Karpas-422 (cell line): Measurements from ENCODE around the gene HMGN2. TPM values are rescaled to one million over a fixed set of nuclear protein-coding genes. Genes with fewer than 3 reads are reported as not detected.
"Not testable (repeated sequence)": the region's sequence is repeated elsewhere in the genome, so short reads cannot be mapped to it uniquely, and the experiment has no call there.

Experiments
- DNase-seq: peaks from one replicate; pipeline ENCODE4 v3.0.0-alpha.2; 2015
- H2AFZ ChIP-seq: fragments of 200-600 bp; sonication (generic); 2 replicates; pipeline ENCODE4 v1.6.1; 2014; ENCODE audit warnings: antibody characterized with exemption, low read length, mixed read lengths
- H3K27ac ChIP-seq: fragments of 200-600 bp; sonication (generic); 2 replicates; pipeline ENCODE4 v1.5.1; 2014; ENCODE audit warnings: mild to moderate bottlenecking, low read length, moderate library complexity
- H3K27me3 ChIP-seq: fragments of 200-600 bp; sonication (generic); 2 replicates; pipeline ENCODE4 v1.6.1; 2014; ENCODE audit warnings: low read length, mixed read lengths
- H3K36me3 ChIP-seq: fragments of 200-600 bp; sonication (generic); 2 replicates; pipeline ENCODE4 v1.6.1; 2014; ENCODE audit warnings: low read length, mixed read lengths; ENCODE audit not compliant: insufficient read depth
- H3K4me1 ChIP-seq: fragments of 200-600 bp; sonication (generic); 2 replicates; pipeline ENCODE4 v1.6.1; 2014; ENCODE audit warnings: mild to moderate bottlenecking, low read length, mixed read lengths
- H3K4me2 ChIP-seq: fragments of 200-600 bp; sonication (generic); 2 replicates; pipeline ENCODE4 v1.6.1; 2014; ENCODE audit warnings: low read length, low read depth, mild to moderate bottlenecking; ENCODE audit not compliant: poor library complexity, severe bottlenecking
- H3K4me3 ChIP-seq: fragments of 200-600 bp; sonication (generic); 2 replicates; pipeline ENCODE4 v1.5.1; 2014; ENCODE audit warnings: mild to moderate bottlenecking, antibody characterized with exemption, low read length, mixed read lengths
- H3K79me2 ChIP-seq: fragments of 200-600 bp; sonication (generic); 2 replicates; pipeline ENCODE4 v1.6.1; 2014; ENCODE audit warnings: mild to moderate bottlenecking, low read length, mixed read lengths
- H3K9ac ChIP-seq: fragments of 200-600 bp; sonication (generic); 2 replicates; pipeline ENCODE4 v1.6.0; 2014; ENCODE audit warnings: low read length
- H3K9me2 ChIP-seq: fragments of 200-600 bp; sonication (generic), shearing (Covaris generic); replicated peaks from 2 replicates; pipeline ENCODE4 v1.6.0; 2014; ENCODE audit warnings: mild to moderate bottlenecking, low read length, moderate library complexity; ENCODE audit not compliant: insufficient read depth
- H3K9me3 ChIP-seq: fragments of 300-700, 200-600 bp; sonication (generic); 2 replicates; pipeline ENCODE4 v1.6.1; 2014; ENCODE audit warnings: low read length, mixed read lengths
- H4K20me1 ChIP-seq: fragments of 200-600 bp; sonication (generic); 2 replicates; pipeline ENCODE4 v1.6.1; 2014; ENCODE audit warnings: mild to moderate bottlenecking, antibody characterized with exemption, low read length, low read depth; ENCODE audit not compliant: insufficient read depth
- total RNA-seq: library from RNA; depleted of rRNA; stranded (reverse); fragments of >200 nt; shearing (Covaris generic); gene quantifications from 2 replicates; pipeline ENCODE4 v1.2.3, GENCODE V29; 2014; ENCODE audit warnings: low replicate concordance

HMGN2 gene
- total RNA-seq, 1 experiment from 2014 or later = 515 TPM

- no peak overlapping the region for H3K27ac ChIP-seq
- H3K4me3 ChIP-seq = no peak overlapping the region
- 0 out of 2 replicates have a peak, but pooled peaks cover 2% of the 10 kb centered on the region for H3K36me3 ChIP-seq
- H3K9me3 ChIP-seq = no peaks in the 10 kb centered on the region
- H2AFZ ChIP-seq = no peak overlapping the region
- H3K4me2 ChIP-seq = no peak overlapping the region
- H3K79me2 ChIP-seq = no peaks in the 10 kb centered on the region
- no peaks in the 10 kb centered on the region for H4K20me1 ChIP-seq
- no peaks in the 10 kb centered on the region for H3K27me3 ChIP-seq
- H3K9ac ChIP-seq = no peak overlapping the region
- no peak for DNase-seq
- no peaks in the 10 kb centered on the region for H3K4me1 ChIP-seq
- H3K9me2 ChIP-seq = no peaks in the 10 kb centered on the region
Observed at GRCh38 chr1:26483980-26484379, 11.7 kb downstream of the HMGN2 start.

DNA sequence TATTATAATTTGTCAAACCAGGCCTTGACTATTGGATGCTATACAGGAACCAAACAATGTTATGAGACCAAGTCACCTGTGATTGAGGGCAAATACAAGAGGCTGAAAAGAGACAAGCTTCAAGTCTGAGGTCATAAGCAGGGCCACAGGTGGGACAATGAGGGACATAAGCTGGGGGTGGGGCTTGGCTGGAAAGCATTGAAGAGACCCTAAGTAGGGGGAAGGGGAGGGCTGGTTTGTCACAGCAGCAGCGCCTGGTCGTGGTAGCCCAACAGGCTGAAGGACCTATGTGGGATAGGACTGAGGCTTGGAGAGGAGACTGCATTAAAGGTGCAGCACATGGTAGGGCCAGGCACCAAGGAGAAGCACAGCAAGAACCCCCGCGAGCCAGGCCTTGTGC is 17.9 kb downstream of the HMGN2 start:
- no peak for DNase-seq
- Histone ChIP-seq H3K4me3 (no peak overlapping the region), H2AFZ (no peak overlapping the region), H3K27ac (no peak overlapping the region), H4K20me1 (no peaks in the 10 kb centered on the region), H3K79me2 (no peaks in the 10 kb centered on the region), H3K4me2 (no peak overlapping the region), H3K9me3 (no peaks in the 10 kb centered on the region), H3K4me1 (no peaks in the 10 kb centered on the region), H3K36me3 (no peaks in the 10 kb centered on the region), H3K9me2 (no peaks in the 10 kb centered on the region), H3K27me3 (no peaks in the 10 kb centered on the region), H3K9ac (no peak overlapping the region)

DNA sequence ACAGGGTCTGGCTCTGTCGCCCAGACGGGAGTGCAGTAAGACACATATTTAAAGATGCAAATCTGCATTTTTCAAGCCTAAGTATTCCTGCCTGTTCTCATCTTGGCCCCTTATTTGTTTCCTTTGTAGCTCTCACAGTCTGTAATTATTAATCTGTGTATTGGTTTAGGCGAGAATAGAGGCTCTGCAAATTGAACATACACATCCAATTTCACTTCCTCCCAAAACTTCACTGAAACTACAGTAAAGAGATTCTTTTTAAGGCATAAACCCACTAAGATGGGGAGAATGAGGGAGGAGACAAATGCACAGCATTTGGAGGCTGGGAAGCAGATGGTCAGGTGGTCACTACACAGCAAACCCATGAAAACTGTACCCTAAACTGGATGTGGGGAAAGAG is 21.0 kb downstream of the HMGN2 start:
- no peaks in the 10 kb centered on the region for H4K20me1 ChIP-seq
- H3K4me2 ChIP-seq = no peak overlapping the region
- no peak overlapping the region for H2AFZ ChIP-seq
- H3K9ac ChIP-seq = no peak overlapping the region
- H3K79me2 ChIP-seq = no peaks in the 10 kb centered on the region
- no peaks in the 10 kb centered on the region for H3K4me1 ChIP-seq
- DNase-seq = no peak
- H3K9me2 ChIP-seq = no peaks in the 10 kb centered on the region
- H3K4me3 ChIP-seq = no peak overlapping the region
- no peaks in the 10 kb centered on the region for H3K36me3 ChIP-seq
- H3K27me3 ChIP-seq = no peaks in the 10 kb centered on the region
- H3K27ac ChIP-seq = no peak overlapping the region
- H3K9me3 ChIP-seq = no peaks in the 10 kb centered on the region

DNA sequence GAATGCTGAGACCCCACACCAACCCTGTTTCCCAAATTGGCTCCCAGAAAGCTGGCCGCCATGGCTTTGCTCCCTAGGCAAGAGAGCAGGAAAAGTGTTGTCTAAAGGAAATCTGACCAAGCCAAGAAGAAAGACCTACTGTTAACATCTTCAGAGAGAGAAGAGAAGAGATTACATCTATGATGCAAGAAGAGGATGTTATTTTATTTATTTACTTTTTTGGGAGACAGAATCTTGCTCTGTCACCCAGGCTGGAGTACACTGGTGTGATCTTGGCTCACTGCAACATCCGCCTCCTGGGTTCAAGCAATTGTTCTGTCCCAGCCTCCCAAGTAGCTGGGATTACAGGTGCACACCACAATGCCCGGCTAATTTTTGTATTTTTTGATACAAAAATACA is 21.7 kb downstream of the HMGN2 start:
- Histone ChIP-seq H3K27me3 (no peaks in the 10 kb centered on the region), H3K27ac (no peak overlapping the region), H4K20me1 (no peaks in the 10 kb centered on the region), H3K9me3 (no peaks in the 10 kb centered on the region), H3K9ac (no peak overlapping the region), H3K4me1 (no peaks in the 10 kb centered on the region), H3K79me2 (no peaks in the 10 kb centered on the region), H3K4me3 (no peak overlapping the region), H2AFZ (no peak overlapping the region), H3K36me3 (no peaks in the 10 kb centered on the region), H3K9me2 (no peaks in the 10 kb centered on the region), H3K4me2 (no peak overlapping the region)
- DNase-seq = no peak

DNA sequence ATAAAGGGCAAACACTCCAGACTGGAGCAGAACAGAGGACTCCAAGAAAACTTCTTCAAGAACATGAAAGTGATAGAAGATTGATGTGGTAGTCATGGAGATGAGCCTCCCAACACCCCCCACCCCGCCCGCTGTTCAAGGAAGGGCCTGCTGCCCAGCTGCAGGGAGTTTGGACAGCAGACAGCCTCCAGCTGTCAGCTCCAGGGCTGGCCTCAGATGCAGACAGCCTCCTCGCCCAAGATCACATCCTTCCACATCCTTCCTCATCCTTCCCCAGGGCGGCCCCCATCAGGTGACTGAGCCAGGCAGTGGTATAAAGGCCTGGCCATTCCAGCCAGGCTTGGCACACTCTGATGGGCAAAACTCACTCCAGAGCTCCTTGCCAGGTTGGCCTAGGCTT is 24.6 kb downstream of the HMGN2 start:
- Histone ChIP-seq H3K27ac (no peak overlapping the region), H3K9me2 (no peaks in the 10 kb centered on the region), H3K4me3 (no peak overlapping the region), H3K4me2 (no peak overlapping the region), H3K4me1 (peaks cover 18% of the 10 kb centered on the region), H2AFZ (no peak overlapping the region), H3K79me2 (no peaks in the 10 kb centered on the region), H3K9me3 (no peaks in the 10 kb centered on the region), H3K27me3 (no peaks in the 10 kb centered on the region), H3K9ac (no peak overlapping the region), H3K36me3 (no peaks in the 10 kb centered on the region), H4K20me1 (no peaks in the 10 kb centered on the region)
- DNase-seq = no peak

DNA sequence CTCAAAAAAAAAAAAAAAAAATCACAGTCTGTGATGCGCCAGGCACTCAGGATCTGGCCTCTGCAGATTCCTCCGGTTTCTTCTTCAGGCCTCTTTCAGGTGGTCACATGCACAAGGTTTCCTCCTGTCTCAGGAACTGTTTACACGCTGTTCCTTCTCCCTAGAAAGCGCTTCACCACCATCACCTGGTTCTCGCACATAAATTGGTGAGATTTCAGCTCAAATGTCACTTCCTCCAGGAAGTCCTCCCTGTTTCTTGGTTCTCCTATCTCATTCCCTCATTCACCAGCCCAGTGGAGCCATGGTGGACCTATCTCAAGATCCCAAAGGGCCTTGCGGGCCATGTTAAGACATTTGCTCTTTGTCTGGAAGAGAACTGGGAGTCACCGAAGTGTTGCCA is 26.7 kb downstream of the HMGN2 start:
- Histone ChIP-seq H3K9ac (no peak overlapping the region), H2AFZ (no peak overlapping the region), H3K36me3 (no peaks in the 10 kb centered on the region), H3K4me3 (no peak overlapping the region), H3K79me2 (no peaks in the 10 kb centered on the region), H4K20me1 (no peaks in the 10 kb centered on the region), H3K9me2 (no peaks in the 10 kb centered on the region), H3K9me3 (no peaks in the 10 kb centered on the region), H3K4me1 (peaks cover 20% of the 10 kb centered on the region), H3K27ac (no peak overlapping the region), H3K4me2 (no peak overlapping the region), H3K27me3 (no peaks in the 10 kb centered on the region)
- DNase-seq = no peak

DNA sequence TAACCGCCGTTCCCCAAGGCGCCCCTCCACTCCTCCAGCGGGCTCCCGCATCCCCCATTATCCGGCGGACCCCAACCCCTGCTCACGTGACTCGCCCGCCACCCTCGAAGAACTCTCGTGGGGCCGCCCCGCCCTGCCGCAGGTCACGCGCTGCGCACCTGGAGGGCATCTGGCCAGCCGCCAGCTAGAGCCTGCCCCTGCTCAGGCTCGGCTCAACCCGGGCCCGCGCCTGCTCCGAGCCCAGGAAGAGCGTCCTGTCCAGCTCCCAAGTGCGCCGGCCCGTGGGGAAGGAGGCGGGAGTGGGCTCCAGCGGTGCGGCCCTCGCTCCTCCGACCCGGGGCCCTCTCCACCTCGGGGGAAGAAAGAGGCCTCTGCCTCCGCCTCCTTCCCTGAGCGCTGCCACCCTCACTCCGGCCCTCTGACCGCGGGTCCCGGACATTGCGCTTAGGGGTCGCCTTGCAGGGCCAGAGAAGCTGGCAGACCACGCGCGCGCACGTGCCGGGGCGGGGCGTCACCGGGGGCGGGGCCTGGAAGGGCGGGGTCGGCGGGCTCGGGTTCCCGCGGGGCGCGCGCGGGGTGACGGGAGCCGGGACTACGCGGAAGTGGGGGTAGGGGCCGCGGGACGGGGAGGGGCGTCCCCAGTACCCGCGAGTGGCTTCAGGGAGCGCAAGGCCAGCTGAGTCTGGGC is 28.4 kb downstream of the HMGN2 start:
- H3K36me3 ChIP-seq = no peaks in the 10 kb centered on the region
- H3K4me2 ChIP-seq = peak overlapping the region; percentile 78
- no peaks in the 10 kb centered on the region for H3K79me2 ChIP-seq
- H3K4me3 ChIP-seq = peak overlapping the region; percentile 74
- DNase-seq = peak; percentile 96
- no peaks in the 10 kb centered on the region for H3K27me3 ChIP-seq
- no peaks in the 10 kb centered on the region for H4K20me1 ChIP-seq
- H3K9ac ChIP-seq = peak overlapping the region; percentile 80
- H3K9me3 ChIP-seq = no peaks in the 10 kb centered on the region
- H3K9me2 ChIP-seq = no peaks in the 10 kb centered on the region
- peak overlapping the region; percentile 83 for H3K27ac ChIP-seq
- H3K4me1 ChIP-seq = peaks cover 20% of the 10 kb centered on the region
- peak overlapping the region; percentile 84 for H2AFZ ChIP-seq

DNA sequence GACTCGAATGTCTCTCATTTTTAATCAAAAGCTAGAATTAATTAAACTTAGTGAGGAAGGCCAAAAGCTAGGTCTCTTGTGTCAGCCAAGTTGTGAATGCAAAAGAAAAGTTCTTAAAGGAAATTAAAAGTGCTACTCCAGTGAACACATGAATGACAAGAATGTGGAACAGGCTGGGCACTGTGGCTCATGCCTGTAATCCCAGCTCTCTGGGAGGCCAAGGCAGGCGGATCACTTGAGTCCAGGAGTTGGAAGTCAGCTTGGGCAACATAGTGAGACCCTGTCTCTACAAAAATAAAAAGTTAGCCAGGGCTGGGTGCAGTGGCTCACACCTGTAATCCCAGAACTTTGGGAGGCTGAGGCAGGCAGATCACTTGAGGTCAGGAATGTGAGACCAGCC is 38.5 kb downstream of the HMGN2 start:
- H3K36me3 ChIP-seq, H4K20me1 ChIP-seq, DNase-seq, H3K27ac ChIP-seq, H3K9me2 ChIP-seq, H3K4me2 ChIP-seq, H3K4me1 ChIP-seq, H3K27me3 ChIP-seq, H2AFZ ChIP-seq, H3K9ac ChIP-seq, H3K4me3 ChIP-seq, H3K79me2 ChIP-seq, H3K9me3 ChIP-seq: not testable (repeated sequence)

DNA sequence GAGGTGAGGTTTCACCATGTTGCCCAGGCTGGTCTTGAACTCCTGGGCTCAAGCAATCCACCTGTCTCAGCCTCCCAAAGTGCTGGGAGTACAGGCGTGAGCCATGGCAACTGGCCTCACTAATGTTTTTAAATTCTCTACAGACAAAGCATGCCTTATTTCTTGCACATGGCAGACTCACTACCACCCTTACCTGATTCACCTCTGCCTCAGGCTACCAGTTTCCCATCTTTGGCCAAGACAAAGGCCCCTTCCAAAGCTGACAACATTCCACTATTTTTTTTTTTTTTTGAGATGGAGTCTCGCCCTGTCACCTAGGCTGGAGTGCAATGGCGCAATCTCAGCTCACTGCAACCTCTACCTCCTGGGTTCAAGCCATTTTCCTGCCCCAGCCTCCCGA is 43.6 kb downstream of the HMGN2 start:
- H2AFZ ChIP-seq, H3K9me2 ChIP-seq, H3K79me2 ChIP-seq: not testable (repeated sequence)

More for the DNA sequence above, 43.6 kb downstream of the HMGN2 start:
- H3K9ac ChIP-seq, H4K20me1 ChIP-seq, H3K27me3 ChIP-seq, H3K4me1 ChIP-seq, H3K27ac ChIP-seq, H3K9me3 ChIP-seq, H3K4me2 ChIP-seq, DNase-seq, H3K4me3 ChIP-seq, H3K36me3 ChIP-seq: not testable (repeated sequence)
